ENCODE measurements around the gene COL9A1.

COL9A1 gene

GRCh38 chr6:70253923-70254322, 49.0 kb downstream of the COL9A1 start:
- ChIA-PET CTCF (interaction anchor here (1.1 kb wide), 1 partner anchor 14 kb away, joined by 3 read pairs; no protein-coding TSS in a partner anchor), POLR2A (no interaction called here)
- DNase-seq (ENCODE audit: extremely low spot score) = no peak
- no peak for TF ChIP-seq L3MBTL2 (conservative IDR thresholded peaks at IDR 0.05)

- ChIA-PET POLR2A (no interaction called here), CTCF (no interaction called here)
- TF ChIP-seq CTBP1 (IDR thresholded peaks at IDR 0.05; ENCODE audit: borderline replicate concordance) = no peak
- TF ChIP-seq SP1 (IDR thresholded peaks at IDR 0.05) = no peak
- no peak for TF ChIP-seq FOXM1 (IDR thresholded peaks at IDR 0.05; ENCODE audit: borderline replicate concordance)
- TF ChIP-seq L3MBTL2 (conservative IDR thresholded peaks at IDR 0.05) = no peak
- no peak for TF ChIP-seq ARNT (IDR thresholded peaks at IDR 0.05)
- no peak for TF ChIP-seq LEF1 (IDR thresholded peaks at IDR 0.05; ENCODE audit: borderline replicate concordance)
- no peak for TF ChIP-seq TARDBP (IDR thresholded peaks at IDR 0.05)
- no peak for TF ChIP-seq ZNF384 (IDR thresholded peaks at IDR 0.05)
- TF ChIP-seq NFRKB (IDR thresholded peaks at IDR 0.05) = no peak
- TF ChIP-seq BHLHE40 (IDR thresholded peaks at IDR 0.05; ENCODE audit: borderline replicate concordance) = no peak
- TF ChIP-seq FOXA1 (IDR thresholded peaks at IDR 0.05) = no peak
- no peak for DNase-seq (ENCODE audit: extremely low spot score)
These were observed 50.3 kb downstream of the COL9A1 start for GRCh38 chr6:70252604-70253003.

- DNase-seq (ENCODE audit: extremely low spot score) = no peak
- no peak for TF ChIP-seq SUZ12 (IDR thresholded peaks at IDR 0.05)
- no peak for TF ChIP-seq TARDBP (IDR thresholded peaks at IDR 0.05)
- no peak for TF ChIP-seq FOXA1 (IDR thresholded peaks at IDR 0.05)
- no peak for TF ChIP-seq ARNT (IDR thresholded peaks at IDR 0.05)
- TF ChIP-seq ZNF384 (IDR thresholded peaks at IDR 0.05) = no peak
- TF ChIP-seq ELF4 (IDR thresholded peaks at IDR 0.05) = no peak
- TF ChIP-seq L3MBTL2 (conservative IDR thresholded peaks at IDR 0.05) = no peak
- TF ChIP-seq LEF1 (IDR thresholded peaks at IDR 0.05; ENCODE audit: borderline replicate concordance) = no peak
- TF ChIP-seq FOXM1 (IDR thresholded peaks at IDR 0.05; ENCODE audit: borderline replicate concordance) = no peak
- TF ChIP-seq BHLHE40 (IDR thresholded peaks at IDR 0.05; ENCODE audit: borderline replicate concordance) = no peak
- TF ChIP-seq PKNOX1 (IDR thresholded peaks at IDR 0.05) = no peak
- no peak for TF ChIP-seq SP1 (IDR thresholded peaks at IDR 0.05)
- no peak for TF ChIP-seq HDGF (IDR thresholded peaks at IDR 0.05; ENCODE audit: borderline replicate concordance)
- no peak for TF ChIP-seq CTBP1 (IDR thresholded peaks at IDR 0.05; ENCODE audit: borderline replicate concordance)
- no peak for TF ChIP-seq NFRKB (IDR thresholded peaks at IDR 0.05)
- no peak for TF ChIP-seq FOXK2 (IDR thresholded peaks at IDR 0.05)
- ChIA-PET CTCF (no interaction called here), POLR2A (no interaction called here)
These were observed 56.8 kb downstream of the COL9A1 start for GRCh38 chr6:70246118-70246517.

GRCh38 chr6:70241991-70242420, 60.9 kb downstream of the COL9A1 start:
- DNase-seq (ENCODE audit: extremely low spot score) = peak; percentile 12
- no peak for TF ChIP-seq FOXA1 (IDR thresholded peaks at IDR 0.05)
- no peak for TF ChIP-seq ELF4 (IDR thresholded peaks at IDR 0.05)
- TF ChIP-seq FOXM1 (IDR thresholded peaks at IDR 0.05; ENCODE audit: borderline replicate concordance) = no peak
- no peak for TF ChIP-seq TARDBP (IDR thresholded peaks at IDR 0.05)
- TF ChIP-seq PKNOX1 (IDR thresholded peaks at IDR 0.05) = no peak
- TF ChIP-seq ARNT (IDR thresholded peaks at IDR 0.05) = no peak
- ChIA-PET POLR2A (no interaction called here), CTCF (no interaction called here)

- TF ChIP-seq SUZ12 (IDR thresholded peaks at IDR 0.05) = no peak
- no peak for TF ChIP-seq ZNF384 (IDR thresholded peaks at IDR 0.05)
- no peak for TF ChIP-seq PKNOX1 (IDR thresholded peaks at IDR 0.05)
- TF ChIP-seq FOXK2 (IDR thresholded peaks at IDR 0.05) = no peak
- TF ChIP-seq ELF4 (IDR thresholded peaks at IDR 0.05) = no peak
- POLR2A ChIA-PET = no interaction called here
- DNase-seq (ENCODE audit: extremely low spot score) = no peak
- CTCF ChIA-PET = no interaction called here
These were observed 61.9 kb downstream of the COL9A1 start for GRCh38 chr6:70241031-70241430.

- CTCF ChIA-PET = interaction anchor here (1.1 kb wide), 1 partner anchor 15 kb away, joined by 3 read pairs; no protein-coding TSS in a partner anchor
- DNase-seq (ENCODE audit: extremely low spot score) = no peak
- TF ChIP-seq FOXA1 (IDR thresholded peaks at IDR 0.05) (no peak), PKNOX1 (IDR thresholded peaks at IDR 0.05) (no peak), FOXM1 (IDR thresholded peaks at IDR 0.05; ENCODE audit: borderline replicate concordance) (no peak)
- POLR2A ChIA-PET = no interaction called here
These were observed 66.5 kb downstream of the COL9A1 start for GRCh38 chr6:70236343-70236742.

- ChIA-PET POLR2A (no interaction called here), CTCF (no interaction called here)
These were observed 68.2 kb downstream of the COL9A1 start for GRCh38 chr6:70234561-70235236.

More at GRCh38 chr6:70234561-70235236, 68.2 kb downstream of the COL9A1 start:
- no peak for DNase-seq (ENCODE audit: extremely low spot score)
- TF ChIP-seq SUZ12 (IDR thresholded peaks at IDR 0.05) (no peak), LEF1 (IDR thresholded peaks at IDR 0.05; ENCODE audit: borderline replicate concordance) (no peak), FOXM1 (IDR thresholded peaks at IDR 0.05; ENCODE audit: borderline replicate concordance) (no peak)

Measured in HEK293T (cell line).